NB4 (cell line): Measurements from ENCODE around the gene PIK3C2A.

ENCODE experiments used
- DNase-seq: peaks from one replicate; pipeline ENCODE4 v3.0.0; 2010; ENCODE audit warnings: low read depth
- H3K4me3 ChIP-seq: one replicate; pipeline ENCODE4 v1.5.1; 2011; ENCODE audit warnings: mild to moderate bottlenecking, low read depth, low read length, moderate library complexity
- CTCF ChIP-seq: IDR thresholded peaks from one replicate; pipeline ENCODE4 v1.5.1; 2012; ENCODE audit warnings: low read depth, low read length
- MYC ChIP-seq: IDR thresholded peaks from 2 replicates; pipeline ENCODE4 v1.6.1; 2011; ENCODE audit warnings: low read depth, low read length
- POLR2A ChIP-seq: IDR thresholded peaks from 2 replicates; pipeline ENCODE4 v1.6.1; 2011; ENCODE audit warnings: mild to moderate bottlenecking; ENCODE audit not compliant: insufficient read length; ENCODE audit errors: extremely low read depth
- TF ChIP-seq, protein P1 (sequence below): IDR thresholded peaks from 2 replicates; pipeline ENCODE4 v1.6.1; 2011; ENCODE audit warnings: low read depth, low read length

PIK3C2A gene

DNA sequence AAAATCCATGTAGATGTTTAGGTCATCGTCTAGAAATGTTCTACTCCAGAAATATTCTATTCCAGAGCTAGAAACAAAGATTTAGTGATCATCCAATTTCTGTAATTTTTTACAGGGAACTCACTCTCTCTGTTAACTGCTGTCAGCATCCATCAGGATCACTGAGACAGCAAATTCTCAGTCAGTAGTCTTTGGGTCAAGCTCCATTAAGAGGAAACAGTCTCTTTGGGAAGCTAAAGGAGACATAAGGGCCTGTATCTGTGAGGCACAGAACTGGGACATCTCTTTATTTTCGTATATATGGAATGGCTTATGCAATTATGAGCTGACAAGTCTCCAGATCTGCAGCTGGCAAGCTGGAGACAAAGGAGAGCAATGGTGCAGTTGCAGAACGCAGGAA, 48.3 kb downstream of the PIK3C2A start:
- H3K4me3 ChIP-seq: no peak overlapping the region
- TF ChIP-seq MYC (no peak), CTCF (no peak), POLR2A (no peak)
- TF ChIP-seq, protein P1, sequence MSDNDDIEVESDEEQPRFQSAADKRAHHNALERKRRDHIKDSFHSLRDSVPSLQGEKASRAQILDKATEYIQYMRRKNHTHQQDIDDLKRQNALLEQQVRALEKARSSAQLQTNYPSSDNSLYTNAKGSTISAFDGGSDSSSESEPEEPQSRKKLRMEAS: no peak
- no peak for DNase-seq
